Activated naive CD4-positive, alpha-beta T cell treated with anti-CD3 and anti-CD28 coated beads, Interleukin-2, amount 10 ng/mL, durations not matched to agents 7 days and 5 days (primary cell): ENCODE results near the gene LTO1.

Experiments
- CTCF ChIA-PET: fragments of 350-600 bp; sonication (Branson Sonifier 250); formaldehyde crosslinking; loops from one replicate; lab custom pipeline; 2021; ENCODE audit warnings: antibody characterized with exemption; lab: Charles Lee
- DNase-seq: peaks from one replicate; pipeline ENCODE4 v3.0.0-alpha.2; 2020
- H3K27ac Mint-ChIP-seq: one replicate; pipeline ENCODE4 v1.8.0; 2021; ENCODE audit warnings: mild to moderate bottlenecking, moderate library complexity, mixed read lengths
- H3K27me3 Mint-ChIP-seq: one replicate; pipeline ENCODE4 v1.8.0; 2021; ENCODE audit warnings: mild to moderate bottlenecking, mixed read lengths
- H3K36me3 Mint-ChIP-seq: one replicate; pipeline ENCODE4 v1.8.0; 2021; ENCODE audit warnings: mixed read lengths
- H3K4me1 Mint-ChIP-seq: one replicate; pipeline ENCODE4 v1.8.0; 2021; ENCODE audit warnings: mixed read lengths
- H3K4me3 Mint-ChIP-seq: one replicate; pipeline ENCODE4 v1.8.0; 2021; ENCODE audit warnings: mild to moderate bottlenecking, moderate library complexity, mixed read lengths
- H3K9me3 Mint-ChIP-seq: one replicate; pipeline ENCODE4 v1.8.0; 2021; ENCODE audit warnings: mixed read lengths

The LTO1 gene

DNA sequence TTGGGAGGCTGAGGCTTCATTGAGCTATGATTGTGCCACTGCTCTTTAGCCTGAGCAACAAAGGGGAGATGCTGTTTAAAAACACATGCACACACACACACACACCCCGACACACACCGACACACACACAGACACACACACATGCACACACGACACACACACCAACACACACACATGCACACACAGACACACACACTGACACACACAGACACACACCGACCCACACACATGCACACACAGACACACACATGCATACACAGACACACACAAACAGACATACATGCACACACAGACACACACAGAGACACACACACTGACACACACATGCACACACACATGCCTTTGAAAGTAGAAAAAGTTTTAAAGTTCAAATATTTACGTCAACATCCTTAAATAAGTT lies 5.5 kb upstream of the LTO1 start:
- H3K4me3 Mint-ChIP-seq: no peak overlapping the region
- H3K27ac Mint-ChIP-seq: peak overlapping the region; percentile 2
- H3K27me3 Mint-ChIP-seq: peaks cover 42% of the 10 kb centered on the region

DNA sequence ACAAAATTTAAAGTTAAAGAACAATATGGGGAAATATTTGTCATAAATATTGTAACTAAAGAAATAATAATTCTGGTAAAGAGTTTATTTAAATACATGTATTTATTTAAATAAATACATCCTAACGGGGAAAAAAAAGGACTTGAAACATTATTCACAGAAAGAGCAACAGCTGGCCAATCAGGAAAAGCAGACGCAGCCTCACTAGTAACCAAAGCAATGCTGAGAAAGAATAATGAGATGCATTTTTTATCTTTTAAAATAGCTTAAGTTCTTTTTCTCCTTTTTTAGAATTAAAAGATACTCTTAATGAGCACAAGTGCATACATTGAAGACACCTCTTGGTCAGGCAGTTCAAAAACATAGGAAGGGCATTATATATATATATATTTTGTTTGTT lies 2.6 kb upstream of the LTO1 start:
- CTCF ChIA-PET: no interaction called here
- DNase-seq: no peak
- Mint-ChIP-seq H3K4me1 (peaks cover 22% of the 10 kb centered on the region), H3K4me3 (no peak overlapping the region), H3K9me3 (no peaks in the 10 kb centered on the region), H3K27me3 (peaks cover 30% of the 10 kb centered on the region), H3K36me3 (peaks cover 4% of the 10 kb centered on the region), H3K27ac (no peak overlapping the region)

More for the DNA sequence above, 5.5 kb upstream of the LTO1 start:
- H3K4me1 Mint-ChIP-seq: peaks cover 4% of the 10 kb centered on the region
- H3K36me3 Mint-ChIP-seq: no peaks in the 10 kb centered on the region
- H3K9me3 Mint-ChIP-seq: peaks cover 1% of the 10 kb centered on the region
- DNase-seq: no peak
- CTCF ChIA-PET: no interaction called here

DNA sequence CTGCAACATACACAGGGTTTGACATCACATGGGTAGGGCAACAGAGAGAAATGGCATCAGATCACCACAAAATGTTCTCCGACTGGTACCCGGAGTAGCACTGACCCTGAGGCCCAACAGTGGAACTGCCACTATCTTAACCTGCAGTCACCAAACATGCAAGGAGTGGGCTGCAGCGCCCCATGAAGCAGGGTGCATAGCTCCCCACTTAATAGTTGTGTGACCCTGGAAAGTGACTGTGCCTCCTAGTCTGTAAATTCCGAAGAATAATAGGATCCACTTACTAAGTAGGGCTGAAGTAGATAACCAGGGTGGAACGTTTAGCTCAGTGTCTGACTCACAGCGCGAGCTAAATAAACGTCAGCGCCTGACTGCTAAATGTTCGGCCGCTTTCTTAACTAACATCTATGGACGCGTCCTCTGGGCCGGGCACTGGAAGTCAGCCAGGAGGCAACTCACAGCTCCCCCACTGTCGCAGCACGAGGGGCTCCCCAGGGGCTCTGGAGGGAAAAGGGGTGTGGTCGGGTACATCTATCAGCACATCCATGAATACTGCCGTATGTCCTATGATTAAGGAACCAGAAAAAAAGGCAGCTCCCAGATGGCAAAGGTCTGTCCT lies 777 bp downstream of the LTO1 start:
- DNase-seq: peak; percentile 28
- Mint-ChIP-seq H3K4me1 (peaks cover 30% of the 10 kb centered on the region), H3K27ac (peak overlapping the region; percentile 80), H3K36me3 (peaks cover 19% of the 10 kb centered on the region), H3K4me3 (peak overlapping the region; percentile 97), H3K27me3 (peaks cover 19% of the 10 kb centered on the region), H3K9me3 (no peaks in the 10 kb centered on the region)
- CTCF ChIA-PET: interaction anchor here (1.8 kb wide), 1 partner anchor 30 kb away, joined by 5 read pairs; no protein-coding TSS in a partner anchor

DNA sequence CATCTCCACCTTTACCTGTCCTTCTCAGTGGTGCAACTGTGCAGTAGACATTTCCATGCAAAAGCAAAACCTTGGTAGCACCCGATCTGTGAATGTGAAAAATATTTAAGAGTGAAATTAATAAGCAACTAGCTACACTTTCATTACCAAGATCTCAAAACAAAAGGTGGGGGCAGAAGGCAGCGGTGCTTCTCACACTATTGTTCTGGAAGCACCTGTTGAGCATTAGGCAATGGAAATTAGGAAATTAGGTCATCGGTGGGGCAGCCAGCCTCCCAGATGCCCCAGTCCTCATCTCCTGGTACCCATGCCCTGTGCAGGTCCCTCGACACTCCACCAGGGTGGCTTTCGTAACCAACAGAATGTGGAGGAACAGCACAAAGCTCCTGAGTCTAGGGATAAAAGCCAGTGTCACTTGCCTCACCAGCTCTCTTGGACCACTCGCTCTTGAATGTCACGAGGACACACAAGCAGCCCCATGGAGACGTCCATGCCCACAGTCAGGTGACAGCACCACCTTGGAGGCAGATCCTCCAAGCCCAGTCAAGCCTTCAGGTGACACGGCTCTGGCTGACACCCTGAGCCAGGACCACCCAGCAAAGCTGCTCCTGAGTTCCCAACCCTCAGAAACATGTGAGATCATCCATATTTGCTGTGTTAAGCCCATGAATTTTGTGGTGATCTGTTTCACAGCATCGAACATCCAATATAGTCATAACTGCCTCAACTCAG lies 3.3 kb downstream of the LTO1 start:
- peaks cover 30% of the 10 kb centered on the region for H3K4me1 Mint-ChIP-seq
- DNase-seq: no peak
- peaks cover 8% of the 10 kb centered on the region for H3K27me3 Mint-ChIP-seq
- no peaks in the 10 kb centered on the region for H3K9me3 Mint-ChIP-seq
- CTCF ChIA-PET: interaction anchor here (1.2 to 3.3 kb wide), 2 partner anchors 12 to 379 kb away, joined by 3 to 17 read pairs; no protein-coding TSS in a partner anchor
- H3K36me3 Mint-ChIP-seq: peaks cover 26% of the 10 kb centered on the region
- no peak overlapping the region for H3K4me3 Mint-ChIP-seq
- no peak overlapping the region for H3K27ac Mint-ChIP-seq

DNA sequence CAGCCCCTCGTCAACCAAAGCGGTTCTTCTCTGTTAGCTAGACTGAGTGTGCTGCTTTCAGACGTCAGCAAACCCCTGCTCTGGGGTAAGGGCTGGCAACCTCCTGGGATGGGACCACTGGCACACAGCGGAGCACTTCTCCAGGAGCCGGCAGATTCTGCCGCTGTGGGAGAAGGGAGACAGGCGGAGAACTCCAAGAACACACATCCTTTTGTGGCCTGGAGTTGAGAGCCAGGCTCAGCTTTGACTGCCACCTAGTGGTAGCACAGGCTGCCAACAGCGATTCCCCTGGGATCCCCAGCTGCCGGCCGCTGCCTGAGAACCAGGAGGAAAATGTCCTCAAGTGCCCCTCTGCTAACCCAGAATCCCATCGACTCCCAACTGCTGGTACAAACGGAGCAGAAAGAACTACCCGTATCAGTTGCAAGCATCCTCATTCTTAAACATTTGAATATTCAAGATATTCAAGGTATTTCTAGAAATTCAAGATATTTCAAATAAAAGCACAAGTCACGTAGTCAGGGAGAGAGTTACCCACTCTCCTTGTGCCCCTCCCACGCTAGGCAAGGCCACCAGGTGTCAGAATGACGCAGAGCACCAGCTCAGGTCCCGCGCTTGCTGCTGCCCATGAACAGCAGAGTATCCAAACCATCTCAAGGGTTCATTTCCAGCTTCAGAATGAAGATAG lies 4.9 kb downstream of the LTO1 start:
- H3K9me3 Mint-ChIP-seq: no peaks in the 10 kb centered on the region
- CTCF ChIA-PET: interaction anchor here (0.7 to 3.3 kb wide), 8 partner anchors 8 to 1602 kb away, joined by 3 to 17 read pairs (median 4); no protein-coding TSS in a partner anchor
- H3K4me3 Mint-ChIP-seq: no peak overlapping the region
- peaks cover 26% of the 10 kb centered on the region for H3K36me3 Mint-ChIP-seq
- peaks cover 28% of the 10 kb centered on the region for H3K4me1 Mint-ChIP-seq
- DNase-seq: peak; percentile 69
- H3K27ac Mint-ChIP-seq: no peak overlapping the region
- H3K27me3 Mint-ChIP-seq: peaks cover 2% of the 10 kb centered on the region

DNA sequence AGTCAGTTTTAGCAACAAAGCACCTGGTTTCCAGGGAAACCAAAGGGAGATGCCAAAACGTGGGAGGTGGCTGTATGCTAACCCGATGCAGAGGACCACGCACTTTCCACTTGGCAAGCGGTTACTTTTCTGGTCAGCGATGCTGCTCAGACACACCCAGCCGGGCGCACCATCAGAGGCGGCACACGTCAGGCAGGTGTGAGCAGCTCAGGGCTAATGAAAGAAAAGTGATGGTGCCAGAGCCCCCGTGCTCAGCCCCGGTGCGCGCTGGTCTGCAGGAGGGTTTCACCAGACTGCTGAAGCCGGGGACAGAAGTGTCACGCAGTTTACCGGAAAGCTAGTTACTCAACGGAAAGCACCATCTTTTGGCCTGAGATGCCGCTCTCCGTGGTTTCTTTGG lies 5.7 kb downstream of the LTO1 start:
- H3K36me3 Mint-ChIP-seq: peaks cover 26% of the 10 kb centered on the region

DNA sequence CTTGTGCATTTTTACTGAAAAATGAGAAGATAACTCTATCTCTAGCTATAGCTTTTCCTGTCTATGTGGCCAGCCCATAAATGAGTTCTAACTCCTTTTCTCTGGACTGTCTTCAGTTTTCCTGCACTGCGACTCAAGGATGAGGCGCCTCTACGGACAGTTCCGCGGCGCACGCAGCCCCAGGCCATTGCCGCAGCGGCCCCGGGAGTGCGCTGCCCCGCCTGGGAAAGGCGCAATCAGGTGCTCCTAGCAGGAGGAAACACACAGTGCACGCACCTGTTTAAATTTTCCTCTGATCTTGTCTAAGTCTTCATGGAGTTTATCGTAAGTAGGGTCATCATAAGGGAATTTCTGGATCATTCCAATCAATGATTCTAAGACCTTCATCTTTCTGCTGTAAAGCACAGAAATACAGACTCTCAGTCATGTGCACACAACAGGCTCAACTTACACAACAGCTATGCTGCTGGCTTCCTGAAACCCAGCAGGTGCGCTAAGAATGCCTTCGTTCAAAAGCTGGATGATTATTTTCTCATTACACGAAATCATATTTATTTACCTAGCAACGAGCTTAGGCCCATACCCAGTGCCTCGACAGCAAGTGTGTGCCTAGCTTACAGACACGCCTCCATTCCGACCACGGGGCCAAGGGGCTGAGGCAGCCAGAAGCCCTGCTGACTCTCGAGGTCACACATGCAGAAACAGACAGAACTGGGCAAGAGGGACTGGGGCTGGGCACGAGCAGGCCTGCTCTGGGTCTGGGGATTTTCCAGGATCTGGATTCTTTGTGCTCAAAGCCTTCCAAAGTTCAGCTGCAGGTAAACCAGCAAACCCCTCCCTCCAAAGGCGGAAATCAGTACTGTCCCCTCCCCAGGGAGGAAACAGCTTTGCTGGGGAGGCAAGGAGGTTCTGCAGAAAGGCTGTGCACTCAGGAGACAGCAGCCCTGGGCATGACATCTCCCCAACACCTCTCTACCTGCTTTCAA lies 7.2 kb downstream of the LTO1 start:
- H3K4me1 Mint-ChIP-seq: peaks cover 9% of the 10 kb centered on the region
- H3K36me3 Mint-ChIP-seq: peaks cover 22% of the 10 kb centered on the region
- no peak overlapping the region for H3K27ac Mint-ChIP-seq
- no peak for DNase-seq
- no peaks in the 10 kb centered on the region for H3K27me3 Mint-ChIP-seq
- H3K9me3 Mint-ChIP-seq: no peaks in the 10 kb centered on the region
- CTCF ChIA-PET: interaction anchor here (1.1 kb wide), 1 partner anchor 9 kb away, joined by 3 read pairs; no protein-coding TSS in a partner anchor
- H3K4me3 Mint-ChIP-seq: no peak overlapping the region

More for the DNA sequence above, 5.7 kb downstream of the LTO1 start:
- Mint-ChIP-seq H3K4me3 (no peak overlapping the region), H3K4me1 (peaks cover 22% of the 10 kb centered on the region), H3K27ac (no peak overlapping the region), H3K27me3 (no peaks in the 10 kb centered on the region), H3K9me3 (no peaks in the 10 kb centered on the region)
- DNase-seq: no peak
- CTCF ChIA-PET: interaction anchor here (0.7 to 3.3 kb wide), 6 partner anchors 8 to 274 kb away, joined by 3 to 17 read pairs (median 4); no protein-coding TSS in a partner anchor

DNA sequence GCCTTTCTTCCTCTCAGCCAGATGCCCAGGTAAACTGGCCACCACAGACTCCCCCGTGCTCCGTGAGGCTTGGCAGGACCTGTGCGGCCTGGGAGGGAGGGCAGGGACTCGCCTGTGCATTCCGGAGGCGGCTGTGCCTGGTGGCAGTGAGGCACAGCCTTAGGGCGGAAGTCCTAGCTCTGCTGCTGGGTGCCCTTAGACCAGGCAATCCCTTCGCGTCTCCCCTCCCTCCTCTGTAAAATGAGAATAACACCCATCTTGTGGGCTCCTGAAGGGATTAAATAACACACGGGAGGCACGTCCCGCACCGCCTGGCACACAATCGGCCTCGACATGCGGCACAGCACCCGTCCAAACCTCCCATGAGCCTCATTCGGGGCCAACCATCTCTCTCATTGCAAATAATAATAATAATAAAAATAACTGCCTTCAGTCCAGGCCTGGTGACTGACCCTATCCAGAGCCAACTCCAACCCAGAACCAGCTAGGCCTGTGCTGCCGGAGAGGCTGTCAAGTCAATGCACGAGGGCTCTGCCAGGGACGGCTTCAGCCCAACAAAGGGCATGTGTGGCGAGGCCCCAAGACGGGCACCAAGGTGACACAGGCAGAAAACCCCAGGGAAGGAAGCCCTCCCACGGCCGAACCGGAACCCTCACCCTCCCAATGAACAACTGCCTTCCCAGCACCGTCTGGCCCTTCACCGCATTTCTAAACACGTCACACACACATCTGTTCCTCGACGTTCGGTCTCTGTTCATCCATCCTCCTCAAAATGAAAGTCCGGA lies 8.2 kb downstream of the LTO1 start:
- H3K27ac Mint-ChIP-seq: no peak overlapping the region
- no peak overlapping the region for H3K4me3 Mint-ChIP-seq
- H3K36me3 Mint-ChIP-seq: peaks cover 21% of the 10 kb centered on the region
- H3K27me3 Mint-ChIP-seq: no peaks in the 10 kb centered on the region
- no peak for DNase-seq
- peaks cover 3% of the 10 kb centered on the region for H3K4me1 Mint-ChIP-seq
- CTCF ChIA-PET: no interaction called here
- H3K9me3 Mint-ChIP-seq: no peaks in the 10 kb centered on the region

DNA sequence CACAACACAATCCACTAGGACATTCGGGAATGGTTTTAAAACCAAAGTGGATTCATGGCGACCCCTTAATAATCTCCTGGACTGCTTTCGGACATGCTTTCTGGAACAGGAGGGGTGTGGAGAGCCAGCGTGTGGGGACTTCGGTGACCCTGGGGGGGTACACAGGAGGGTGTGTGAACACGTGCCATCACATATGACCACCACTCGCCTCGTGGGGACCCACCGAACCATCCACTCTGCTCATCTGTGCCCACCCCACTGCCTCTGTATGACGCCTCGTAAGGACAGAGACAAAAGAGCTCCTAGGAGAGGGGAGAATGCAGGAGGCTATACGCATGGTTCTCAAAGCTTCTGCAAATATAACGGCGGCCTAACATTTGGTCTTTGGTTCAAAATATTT lies 8.9 kb downstream of the LTO1 start:
- CTCF ChIA-PET: no interaction called here
- H3K36me3 Mint-ChIP-seq: peaks cover 19% of the 10 kb centered on the region

DNA sequence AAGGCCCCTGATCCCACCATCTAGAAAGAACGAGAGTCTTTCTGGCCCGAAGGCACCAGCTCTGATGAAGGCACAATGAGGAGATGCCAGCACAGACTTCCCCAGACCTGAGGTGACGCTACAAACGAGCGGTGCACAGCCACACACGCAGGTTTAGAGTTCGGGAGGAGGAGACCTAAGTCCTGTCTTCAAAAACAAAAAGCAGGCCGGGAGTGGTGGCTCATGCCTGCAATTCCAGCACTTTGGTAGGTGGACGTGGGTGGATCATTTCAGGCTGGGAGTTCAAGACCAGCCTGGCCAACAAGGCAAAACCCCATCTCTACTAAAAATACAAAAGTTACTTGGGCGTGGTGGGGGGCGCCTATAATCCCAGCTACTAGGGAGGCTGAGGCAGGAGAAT lies 9.5 kb downstream of the LTO1 start:
- DNase-seq: no peak
- H3K9me3 Mint-ChIP-seq: no peaks in the 10 kb centered on the region
- no peaks in the 10 kb centered on the region for H3K27me3 Mint-ChIP-seq
- CTCF ChIA-PET: no interaction called here
- H3K27ac Mint-ChIP-seq: no peak overlapping the region
- peaks cover 3% of the 10 kb centered on the region for H3K4me1 Mint-ChIP-seq
- peaks cover 17% of the 10 kb centered on the region for H3K36me3 Mint-ChIP-seq
- H3K4me3 Mint-ChIP-seq: no peak overlapping the region

More for the DNA sequence above, 8.9 kb downstream of the LTO1 start:
- H3K27me3 Mint-ChIP-seq: no peaks in the 10 kb centered on the region
- H3K4me3 Mint-ChIP-seq: no peak overlapping the region
- H3K9me3 Mint-ChIP-seq: no peaks in the 10 kb centered on the region
- H3K27ac Mint-ChIP-seq: no peak overlapping the region
- no peak for DNase-seq
- peaks cover 3% of the 10 kb centered on the region for H3K4me1 Mint-ChIP-seq

DNA sequence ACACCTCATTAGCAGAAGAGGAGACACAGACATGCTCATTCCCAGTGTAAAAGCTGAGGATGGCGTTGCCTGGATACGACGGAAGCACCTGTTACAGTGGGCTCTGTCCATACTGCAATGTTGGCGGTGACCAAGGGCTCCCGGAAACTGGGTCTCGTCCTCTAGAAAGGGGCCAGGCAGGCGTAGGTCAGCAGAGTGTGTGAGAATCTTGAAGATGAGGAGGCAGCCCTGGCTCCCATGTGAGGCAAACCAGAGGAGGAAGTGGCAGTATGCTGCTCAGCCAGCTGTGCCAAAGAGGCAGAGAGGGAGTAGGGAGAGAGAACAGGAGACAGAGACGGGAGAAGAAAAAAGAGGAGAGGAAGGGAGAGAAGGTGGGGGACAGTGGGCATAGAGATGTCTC lies 10.3 kb downstream of the LTO1 start:
- no peak for DNase-seq
- Mint-ChIP-seq H3K4me1 (no peaks in the 10 kb centered on the region), H3K27me3 (no peaks in the 10 kb centered on the region), H3K36me3 (peaks cover 9% of the 10 kb centered on the region), H3K4me3 (no peak overlapping the region), H3K9me3 (no peaks in the 10 kb centered on the region), H3K27ac (no peak overlapping the region)
- CTCF ChIA-PET: no interaction called here

DNA sequence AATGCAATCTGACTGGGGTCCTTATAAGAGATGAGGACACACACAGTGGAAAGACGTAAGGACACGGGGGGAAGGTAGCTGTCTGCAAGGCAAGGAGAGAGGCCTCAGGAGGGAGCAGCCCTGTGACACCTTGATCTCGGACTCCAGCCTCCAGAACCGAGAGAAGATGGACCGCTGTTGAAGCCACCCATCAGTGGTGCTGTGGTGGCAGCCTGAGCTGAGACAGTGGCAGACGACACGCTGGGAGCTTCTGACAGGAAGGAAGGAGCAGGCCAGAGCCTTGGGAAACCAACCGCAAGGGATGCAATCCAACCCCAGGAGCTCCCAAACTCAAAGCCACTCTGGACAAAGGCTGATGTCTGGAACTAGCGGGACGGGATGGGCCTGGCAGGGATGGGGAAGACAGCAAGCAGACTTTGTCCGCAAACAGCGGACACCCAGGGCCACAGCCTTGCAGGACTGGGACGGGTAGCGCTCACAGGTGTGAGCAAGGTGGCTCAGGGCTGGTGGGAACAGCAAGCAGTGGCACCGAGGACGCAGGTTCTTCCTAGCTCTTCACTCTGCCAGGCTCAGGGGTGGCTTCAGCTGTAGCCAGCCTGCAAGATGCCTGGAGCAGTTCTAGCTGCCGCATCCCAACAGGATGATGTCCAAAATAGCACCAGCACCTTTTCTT lies 10.9 kb downstream of the LTO1 start:
- Mint-ChIP-seq H3K4me1 (no peaks in the 10 kb centered on the region), H3K4me3 (no peak overlapping the region), H3K36me3 (peaks cover 6% of the 10 kb centered on the region), H3K27me3 (no peaks in the 10 kb centered on the region), H3K27ac (no peak overlapping the region), H3K9me3 (no peaks in the 10 kb centered on the region)
- no peak for DNase-seq
- CTCF ChIA-PET: no interaction called here
